Osteocyte (in vitro differentiated cells): ENCODE measurements around the gene RBM42. TPM values are rescaled to one million over a fixed set of nuclear protein-coding genes. Genes with fewer than 3 reads are reported as not detected.

ENCODE experiments used
- DNase-seq: peaks from one replicate; pipeline ENCODE4 v3.0.0; 2021; ENCODE audit warnings: mixed read lengths; ENCODE audit not compliant: unreplicated experiment; ENCODE audit errors: extremely low spot score
- H3K27ac Mint-ChIP-seq: one replicate; pipeline ENCODE4 v1.8.0; 2021; ENCODE audit warnings: mild to moderate bottlenecking, mixed read lengths; ENCODE audit not compliant: unreplicated experiment
- H3K27me3 Mint-ChIP-seq: one replicate; pipeline ENCODE4 v1.8.0; 2021; ENCODE audit warnings: mixed read lengths; ENCODE audit not compliant: unreplicated experiment
- H3K36me3 Mint-ChIP-seq: one replicate; pipeline ENCODE4 v1.8.0; 2021; ENCODE audit warnings: mixed read lengths; ENCODE audit not compliant: unreplicated experiment
- H3K4me1 Mint-ChIP-seq: one replicate; pipeline ENCODE4 v1.8.0; 2021; ENCODE audit warnings: mixed read lengths; ENCODE audit not compliant: unreplicated experiment
- H3K4me3 Mint-ChIP-seq: one replicate; pipeline ENCODE4 v1.8.0; 2021; ENCODE audit warnings: mild to moderate bottlenecking, moderate library complexity, mixed read lengths; ENCODE audit not compliant: unreplicated experiment
- H3K9me3 Mint-ChIP-seq: one replicate; pipeline ENCODE4 v1.8.0; 2021; ENCODE audit warnings: mixed read lengths; ENCODE audit not compliant: unreplicated experiment
- total RNA-seq: library from RNA; stranded (reverse); gene quantifications from 2 replicates; pipeline ENCODE4 v1.2.1, GENCODE V29; 2021
- TF ChIP-seq, protein P1 (sequence below): fragments of 200-600 bp; sonication (generic); IDR thresholded peaks from 2 replicates; pipeline ENCODE4 v1.5.0; 2021; ENCODE audit warnings: antibody characterized with exemption, mild to moderate bottlenecking, moderate library complexity

The RBM42 gene
- total RNA-seq, 1 donor from 2014 or later, result 95.3 TPM

GRCh38 chr19:35641515-35642151 lies 12.8 kb downstream of the RBM42 start, which contains the start of gene ETV2:
ETV2 (plus strand) TSS chr19:35641745; CDS start chr19:35642461, 716 bp downstream.
- Mint-ChIP-seq H3K4me1 (peaks cover 15% of the 10 kb centered on the region), H3K4me3 (peak within 1 kb of the TSS; percentile 47), H3K27ac (no peak within 1 kb of the TSS), H3K27me3 (no peaks in the 10 kb centered on the region), H3K9me3 (no peaks in the 10 kb centered on the region), H3K36me3 (peaks cover 11% of the 10 kb centered on the region)
- TF ChIP-seq, protein P1, sequence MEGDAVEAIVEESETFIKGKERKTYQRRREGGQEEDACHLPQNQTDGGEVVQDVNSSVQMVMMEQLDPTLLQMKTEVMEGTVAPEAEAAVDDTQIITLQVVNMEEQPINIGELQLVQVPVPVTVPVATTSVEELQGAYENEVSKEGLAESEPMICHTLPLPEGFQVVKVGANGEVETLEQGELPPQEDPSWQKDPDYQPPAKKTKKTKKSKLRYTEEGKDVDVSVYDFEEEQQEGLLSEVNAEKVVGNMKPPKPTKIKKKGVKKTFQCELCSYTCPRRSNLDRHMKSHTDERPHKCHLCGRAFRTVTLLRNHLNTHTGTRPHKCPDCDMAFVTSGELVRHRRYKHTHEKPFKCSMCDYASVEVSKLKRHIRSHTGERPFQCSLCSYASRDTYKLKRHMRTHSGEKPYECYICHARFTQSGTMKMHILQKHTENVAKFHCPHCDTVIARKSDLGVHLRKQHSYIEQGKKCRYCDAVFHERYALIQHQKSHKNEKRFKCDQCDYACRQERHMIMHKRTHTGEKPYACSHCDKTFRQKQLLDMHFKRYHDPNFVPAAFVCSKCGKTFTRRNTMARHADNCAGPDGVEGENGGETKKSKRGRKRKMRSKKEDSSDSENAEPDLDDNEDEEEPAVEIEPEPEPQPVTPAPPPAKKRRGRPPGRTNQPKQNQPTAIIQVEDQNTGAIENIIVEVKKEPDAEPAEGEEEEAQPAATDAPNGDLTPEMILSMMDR, result no peak
- no peak for DNase-seq

DNA sequence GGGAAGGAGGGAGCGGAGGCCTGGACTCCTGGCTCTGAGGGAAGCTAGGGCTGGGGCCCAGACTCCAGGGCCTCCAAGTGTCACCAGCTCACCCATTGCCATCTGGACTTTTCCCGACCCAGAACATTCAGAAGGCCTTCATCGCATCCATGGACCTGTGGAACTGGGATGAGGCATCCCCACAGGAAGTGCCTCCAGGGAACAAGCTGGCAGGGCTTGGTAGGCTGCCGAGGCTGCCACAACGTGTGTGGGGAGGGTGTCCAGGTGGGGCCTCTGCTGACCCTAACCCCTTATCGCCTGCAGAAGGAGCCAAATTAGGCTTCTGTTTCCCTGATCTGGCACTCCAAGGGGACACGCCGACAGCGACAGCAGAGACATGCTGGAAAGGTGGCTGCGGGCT lies 13.5 kb downstream of the RBM42 start:
- H3K27me3 Mint-ChIP-seq, result no peaks in the 10 kb centered on the region
- TF ChIP-seq, protein P1, result no peak
- H3K36me3 Mint-ChIP-seq, result peaks cover 5% of the 10 kb centered on the region
- H3K4me1 Mint-ChIP-seq, result peaks cover 17% of the 10 kb centered on the region
- H3K27ac Mint-ChIP-seq, result no peak overlapping the region
- no peak for DNase-seq
- peak overlapping the region; percentile 47 for H3K4me3 Mint-ChIP-seq
- H3K9me3 Mint-ChIP-seq, result no peaks in the 10 kb centered on the region

DNA sequence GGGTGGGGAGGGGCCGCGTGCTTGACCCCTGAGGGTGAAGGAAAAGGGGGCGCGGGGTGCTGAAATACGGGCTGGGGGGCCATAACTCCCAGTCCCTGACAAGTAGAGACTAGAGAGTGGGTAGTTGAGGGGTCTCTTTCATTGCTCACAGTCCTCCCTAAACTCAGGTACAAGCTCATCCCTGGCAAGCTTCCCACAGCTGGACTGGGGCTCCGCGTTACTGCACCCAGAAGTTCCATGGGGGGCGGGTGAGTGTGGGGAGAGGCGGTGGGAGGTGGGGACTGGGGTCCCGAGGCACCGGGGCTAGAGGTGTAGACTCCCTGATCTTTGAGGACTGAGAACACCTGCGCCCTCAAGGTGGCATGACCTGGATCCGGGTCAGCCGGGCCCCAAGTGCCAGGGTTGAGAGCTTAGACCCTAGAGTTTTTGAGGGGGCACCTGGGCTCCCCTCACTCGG lies 14.0 kb downstream of the RBM42 start:
- Mint-ChIP-seq H3K27ac (no peak overlapping the region), H3K9me3 (no peaks in the 10 kb centered on the region), H3K36me3 (peaks cover 5% of the 10 kb centered on the region), H3K4me1 (peaks cover 18% of the 10 kb centered on the region), H3K4me3 (peak overlapping the region; percentile 78), H3K27me3 (no peaks in the 10 kb centered on the region)
- no peak for DNase-seq
- TF ChIP-seq, protein P1, result no peak

DNA sequence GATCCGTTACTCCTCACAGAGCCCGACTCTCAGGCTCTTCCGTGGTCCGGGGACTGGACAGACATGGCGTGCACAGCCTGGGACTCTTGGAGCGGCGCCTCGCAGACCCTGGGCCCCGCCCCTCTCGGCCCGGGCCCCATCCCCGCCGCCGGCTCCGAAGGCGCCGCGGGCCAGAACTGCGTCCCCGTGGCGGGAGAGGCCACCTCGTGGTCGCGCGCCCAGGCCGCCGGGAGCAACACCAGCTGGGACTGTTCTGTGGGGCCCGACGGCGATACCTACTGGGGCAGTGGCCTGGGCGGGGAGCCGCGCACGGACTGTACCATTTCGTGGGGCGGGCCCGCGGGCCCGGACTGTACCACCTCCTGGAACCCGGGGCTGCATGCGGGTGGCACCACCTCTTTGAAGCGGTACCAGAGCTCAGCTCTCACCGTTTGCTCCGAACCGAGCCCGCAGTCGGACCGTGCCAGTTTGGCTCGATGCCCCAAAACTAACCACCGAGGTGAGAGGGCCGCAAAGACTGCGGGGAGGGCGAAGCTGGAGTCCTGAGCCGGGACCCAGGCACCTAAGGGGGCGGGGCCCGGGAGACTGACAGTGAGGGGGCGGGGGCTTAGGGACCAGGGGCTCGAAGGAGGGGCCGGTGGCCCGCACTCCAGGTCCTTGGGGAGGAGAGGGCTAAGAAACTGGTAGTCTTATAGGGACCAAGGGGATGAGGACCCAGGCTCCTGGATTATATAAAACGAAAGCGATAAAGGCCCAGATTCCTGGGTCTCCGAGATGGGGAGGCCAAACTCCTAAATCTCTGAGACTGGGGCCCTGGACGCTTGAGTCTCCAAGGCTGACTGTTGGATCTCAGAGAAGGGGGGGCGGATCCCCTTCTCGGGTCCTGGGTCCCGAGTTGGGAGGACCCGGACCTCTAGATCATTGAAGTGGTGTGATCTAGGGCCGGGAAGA lies 14.7 kb downstream of the RBM42 start:
- DNase-seq, result peak; percentile 92
- Mint-ChIP-seq H3K27me3 (no peaks in the 10 kb centered on the region), H3K36me3 (no peaks in the 10 kb centered on the region), H3K9me3 (no peaks in the 10 kb centered on the region), H3K4me3 (peak overlapping the region; percentile 78), H3K27ac (peak overlapping the region; percentile 86), H3K4me1 (peaks cover 24% of the 10 kb centered on the region)
- TF ChIP-seq, protein P1, result no peak
